ENCODE results near the gene PLD6. TPM values are rescaled to one million over a fixed set of nuclear protein-coding genes. Genes with fewer than 3 reads are reported as not detected.
A peak's percentile ranks its signal among the peaks of the same experiment; 100 is the strongest.

PLD6 gene
- total and polyA plus RNA-seq, 2 donors (not counting 1 experiment from before 2014, with no cell fraction given), result 2.5 to 7.8 TPM

DNA sequence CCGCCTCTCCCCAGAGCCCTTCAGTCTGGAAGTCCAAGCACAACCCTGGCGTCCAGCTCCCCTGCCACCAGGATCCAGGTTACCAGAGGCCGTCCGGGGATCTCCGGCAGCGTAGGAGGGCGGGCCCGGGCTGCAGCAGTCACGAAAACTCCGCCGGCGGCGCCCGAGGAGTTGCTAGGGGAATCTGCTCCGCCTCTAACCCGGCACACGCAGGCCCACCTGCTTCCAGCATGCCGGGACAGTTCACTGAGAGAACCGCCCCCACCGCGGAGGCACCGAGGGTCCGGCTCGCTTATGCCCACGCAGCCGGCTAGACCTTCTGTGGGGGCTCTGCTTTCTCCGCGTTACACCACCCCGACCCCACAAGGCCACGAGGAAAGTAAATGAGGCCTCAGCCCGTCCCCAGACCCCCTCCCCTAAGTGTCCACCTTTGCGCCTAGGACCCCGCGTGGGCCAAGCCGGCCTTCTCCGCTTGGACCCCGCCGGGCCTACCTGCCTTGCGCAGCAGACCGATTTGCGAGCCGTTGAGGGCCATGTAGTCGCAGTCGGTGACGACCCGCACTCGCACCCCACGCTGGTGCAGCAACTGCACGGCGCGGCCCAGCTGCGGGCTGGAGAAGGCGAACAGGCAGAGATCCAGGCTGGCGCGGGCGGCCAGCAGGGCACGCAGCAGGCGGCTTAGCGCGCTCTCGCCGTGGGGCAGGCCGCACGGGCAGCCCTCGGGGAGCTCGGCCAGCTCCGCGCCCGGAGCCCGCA, 587 bp downstream of the PLD6 start:
- Histone ChIP-seq H3K4me1 (ENCODE audit: control insufficient read depth, extremely low read depth, insufficient read depth, low read length) (peaks cover 10% of the 10 kb centered on the region), H3K9ac (ENCODE audit: insufficient read depth, low read length) (peak overlapping the region; percentile 62), H3K27ac (ENCODE audit: insufficient read depth, low read length) (peak overlapping the region; percentile 8), H4K20me1 (ENCODE audit: control insufficient read depth, extremely low read depth, insufficient read depth, low read length) (no peaks in the 10 kb centered on the region), H3K79me2 (ENCODE audit: control insufficient read depth, insufficient read depth, low read length) (peaks cover 9% of the 10 kb centered on the region), H3K36me3 (ENCODE audit: control insufficient read depth, insufficient read depth, low read length) (peaks cover 2% of the 10 kb centered on the region), H3K4me3 (replicated peaks in 1 of 4; ENCODE audit: control extremely low read depth in 1 of 4, insufficient read depth in 1 of 4, low read depth in 3 of 4, low read length in 4 of 4) (peak overlapping the region; percentile 50 to 61 (median 58)), H3K27me3 (ENCODE audit: control insufficient read depth, insufficient read depth, low read length) (no peaks in the 10 kb centered on the region), H2AFZ (ENCODE audit: low read length) (peak overlapping the region; percentile 4), H3K9me3 (ENCODE audit: control insufficient read depth, insufficient read depth, low read depth, low read length) (no peaks in the 10 kb centered on the region), H3K4me2 (ENCODE audit: extremely low read depth, insufficient read depth, low read length) (peak overlapping the region; percentile 90)
- TF ChIP-seq EZH2 (IDR thresholded peaks at IDR 0.05; ENCODE audit: low read length, missing control alignments), result no peak
- TF ChIP-seq, protein P1, sequence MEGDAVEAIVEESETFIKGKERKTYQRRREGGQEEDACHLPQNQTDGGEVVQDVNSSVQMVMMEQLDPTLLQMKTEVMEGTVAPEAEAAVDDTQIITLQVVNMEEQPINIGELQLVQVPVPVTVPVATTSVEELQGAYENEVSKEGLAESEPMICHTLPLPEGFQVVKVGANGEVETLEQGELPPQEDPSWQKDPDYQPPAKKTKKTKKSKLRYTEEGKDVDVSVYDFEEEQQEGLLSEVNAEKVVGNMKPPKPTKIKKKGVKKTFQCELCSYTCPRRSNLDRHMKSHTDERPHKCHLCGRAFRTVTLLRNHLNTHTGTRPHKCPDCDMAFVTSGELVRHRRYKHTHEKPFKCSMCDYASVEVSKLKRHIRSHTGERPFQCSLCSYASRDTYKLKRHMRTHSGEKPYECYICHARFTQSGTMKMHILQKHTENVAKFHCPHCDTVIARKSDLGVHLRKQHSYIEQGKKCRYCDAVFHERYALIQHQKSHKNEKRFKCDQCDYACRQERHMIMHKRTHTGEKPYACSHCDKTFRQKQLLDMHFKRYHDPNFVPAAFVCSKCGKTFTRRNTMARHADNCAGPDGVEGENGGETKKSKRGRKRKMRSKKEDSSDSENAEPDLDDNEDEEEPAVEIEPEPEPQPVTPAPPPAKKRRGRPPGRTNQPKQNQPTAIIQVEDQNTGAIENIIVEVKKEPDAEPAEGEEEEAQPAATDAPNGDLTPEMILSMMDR (conservative IDR thresholded peaks at IDR 0.05 in 1 of 2, IDR thresholded peaks at IDR 0.05 in 1 of 2; ENCODE audit: low read depth in 1 of 2, low read length in 2 of 2), result no peak
- DNase-seq (ENCODE audit: low read depth in 2 of 2), result peak; percentile 33 to 52

DNA sequence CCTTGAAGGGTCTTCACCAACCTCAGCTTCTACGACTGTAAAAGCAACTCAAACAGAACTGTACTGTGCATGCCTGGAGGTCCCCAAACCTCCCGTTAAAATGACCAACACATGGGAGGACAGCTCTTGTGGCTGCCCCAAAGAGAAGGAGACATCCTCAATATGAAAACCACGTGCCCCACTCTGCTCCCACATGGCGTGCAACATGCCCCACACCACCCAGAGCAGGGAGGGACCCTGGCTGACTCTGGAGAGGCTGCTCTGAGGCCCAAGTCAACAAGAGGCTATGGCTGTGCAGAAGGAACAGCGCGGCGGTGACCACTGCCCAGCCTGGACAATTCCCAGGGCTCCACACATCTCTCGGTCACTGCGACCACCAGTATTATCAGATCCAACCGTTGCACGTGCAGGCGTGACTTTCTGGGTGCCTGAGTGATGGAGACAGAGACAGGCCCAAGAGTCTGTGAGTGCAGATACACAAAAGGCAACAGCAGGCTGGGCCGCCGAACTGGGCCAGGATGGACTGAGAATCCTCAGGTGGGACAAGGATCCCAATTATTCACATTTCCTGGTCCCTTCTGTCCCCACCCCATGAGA, 1.4 kb downstream of the PLD6 start:
- Histone ChIP-seq H3K27me3 (ENCODE audit: control insufficient read depth, insufficient read depth, low read length) (no peaks in the 10 kb centered on the region), H3K36me3 (ENCODE audit: control insufficient read depth, insufficient read depth, low read length) (peaks cover 2% of the 10 kb centered on the region), H3K9ac (ENCODE audit: insufficient read depth, low read length) (no peak overlapping the region), H3K27ac (ENCODE audit: insufficient read depth, low read length) (no peak overlapping the region), H3K4me2 (ENCODE audit: extremely low read depth, insufficient read depth, low read length) (peak overlapping the region; percentile 90), H4K20me1 (ENCODE audit: control insufficient read depth, extremely low read depth, insufficient read depth, low read length) (no peaks in the 10 kb centered on the region), H3K4me1 (ENCODE audit: control insufficient read depth, extremely low read depth, insufficient read depth, low read length) (peaks cover 14% of the 10 kb centered on the region), H3K79me2 (ENCODE audit: control insufficient read depth, insufficient read depth, low read length) (peaks cover 9% of the 10 kb centered on the region), H2AFZ (ENCODE audit: low read length) (no peak overlapping the region), H3K4me3 (replicated peaks in 1 of 4; ENCODE audit: control extremely low read depth in 1 of 4, insufficient read depth in 1 of 4, low read depth in 3 of 4, low read length in 4 of 4) (peak overlapping the region; percentile 50 to 61 (median 58)), H3K9me3 (ENCODE audit: control insufficient read depth, insufficient read depth, low read depth, low read length) (no peaks in the 10 kb centered on the region)
- no peak for DNase-seq (ENCODE audit: low read depth in 2 of 2)
- TF ChIP-seq EZH2 (IDR thresholded peaks at IDR 0.05; ENCODE audit: low read length, missing control alignments), result no peak
- TF ChIP-seq, protein P1 (conservative IDR thresholded peaks at IDR 0.05 in 1 of 2, IDR thresholded peaks at IDR 0.05 in 1 of 2; ENCODE audit: low read depth in 1 of 2, low read length in 2 of 2), result no peak

DNA sequence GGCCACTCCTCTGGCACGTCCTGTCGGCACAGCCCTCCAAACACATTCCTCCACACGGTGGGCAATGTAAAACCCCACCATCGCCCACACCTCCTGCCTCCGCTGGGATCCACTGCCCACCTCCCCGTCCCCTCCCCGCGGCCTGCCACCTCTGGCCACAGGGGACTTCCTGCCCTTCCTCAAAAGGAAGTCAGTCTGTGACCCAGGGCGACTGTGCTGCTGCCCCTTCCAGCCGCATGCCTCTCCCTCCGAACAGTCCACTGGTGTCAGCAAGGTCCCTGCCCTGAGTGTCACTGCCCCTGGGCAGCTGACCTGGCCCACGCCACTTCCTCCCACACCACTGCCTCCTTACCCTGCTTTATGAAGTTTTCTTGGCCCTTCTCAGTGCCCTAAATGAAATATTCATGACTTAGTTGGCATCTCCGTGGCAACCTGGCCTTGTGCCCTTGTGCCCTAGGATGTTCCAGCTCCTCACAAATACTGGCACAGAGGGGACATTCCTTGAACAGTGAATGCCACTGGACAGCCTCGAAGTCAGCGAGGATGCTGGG, 2.0 kb downstream of the PLD6 start:
- Histone ChIP-seq H3K4me2 (ENCODE audit: extremely low read depth, insufficient read depth, low read length) (peak overlapping the region; percentile 90), H4K20me1 (ENCODE audit: control insufficient read depth, extremely low read depth, insufficient read depth, low read length) (no peaks in the 10 kb centered on the region), H3K9me3 (ENCODE audit: control insufficient read depth, insufficient read depth, low read depth, low read length) (no peaks in the 10 kb centered on the region), H3K79me2 (ENCODE audit: control insufficient read depth, insufficient read depth, low read length) (peaks cover 9% of the 10 kb centered on the region), H3K4me3 (replicated peaks in 1 of 4; ENCODE audit: control extremely low read depth in 1 of 4, insufficient read depth in 1 of 4, low read depth in 3 of 4, low read length in 4 of 4) (no peak overlapping the region), H3K27me3 (ENCODE audit: control insufficient read depth, insufficient read depth, low read length) (no peaks in the 10 kb centered on the region), H3K9ac (ENCODE audit: insufficient read depth, low read length) (no peak overlapping the region), H3K4me1 (ENCODE audit: control insufficient read depth, extremely low read depth, insufficient read depth, low read length) (peaks cover 14% of the 10 kb centered on the region), H3K27ac (ENCODE audit: insufficient read depth, low read length) (no peak overlapping the region), H2AFZ (ENCODE audit: low read length) (no peak overlapping the region), H3K36me3 (ENCODE audit: control insufficient read depth, insufficient read depth, low read length) (peaks cover 2% of the 10 kb centered on the region)
- no peak for DNase-seq (ENCODE audit: low read depth in 2 of 2)
- TF ChIP-seq EZH2 (IDR thresholded peaks at IDR 0.05; ENCODE audit: low read length, missing control alignments), result no peak
- TF ChIP-seq, protein P1 (conservative IDR thresholded peaks at IDR 0.05 in 1 of 2, IDR thresholded peaks at IDR 0.05 in 1 of 2; ENCODE audit: low read depth in 1 of 2, low read length in 2 of 2), result no peak

All from fibroblast of lung (primary cell).